WERI-Rb-1 (cell line): Measurements from ENCODE around the gene ZNF343.
"Not testable (repeated sequence)": the region's sequence is repeated elsewhere in the genome, so short reads cannot be mapped to it uniquely, and the experiment has no call there.

ENCODE experiments used
- DNase-seq: peaks from one replicate; pipeline ENCODE4 v3.0.0-alpha.2; 2020
- H3K27ac ChIP-seq: fragments of 250-450 bp; sonication (Bioruptor Pico); 2 replicates; pipeline ENCODE4 v1.5.1; 2020; ENCODE audit warnings: mild to moderate bottlenecking, moderate library complexity
- H3K27me3 ChIP-seq: fragments of 250-450 bp; sonication (Bioruptor Pico); 2 replicates; pipeline ENCODE4 v1.5.1; 2021; ENCODE audit warnings: mild to moderate bottlenecking, low read depth, moderate library complexity; ENCODE audit not compliant: insufficient read depth, severe bottlenecking
- H3K36me3 ChIP-seq: fragments of 250-450 bp; sonication (Bioruptor Pico); 2 replicates; pipeline ENCODE4 v1.5.1; 2020; ENCODE audit warnings: mild to moderate bottlenecking, moderate library complexity
- H3K4me3 ChIP-seq: 2 replicates; pipeline ENCODE4 v1.5.1; 2011; ENCODE audit warnings: low read depth, mild to moderate bottlenecking, control low read depth, low read length
- H3K9me3 ChIP-seq: fragments of 250-450 bp; sonication (Bioruptor Pico); 2 replicates; pipeline ENCODE4 v1.5.1; 2021; ENCODE audit warnings: mild to moderate bottlenecking, moderate library complexity; ENCODE audit not compliant: severe bottlenecking
- TF ChIP-seq, protein P1 (sequence below): IDR thresholded peaks from 2 replicates; pipeline ENCODE4 v1.5.1; 2011; ENCODE audit warnings: low read depth, mild to moderate bottlenecking, control low read depth, inconsistent platforms, low read length

The ZNF343 gene

DNA sequence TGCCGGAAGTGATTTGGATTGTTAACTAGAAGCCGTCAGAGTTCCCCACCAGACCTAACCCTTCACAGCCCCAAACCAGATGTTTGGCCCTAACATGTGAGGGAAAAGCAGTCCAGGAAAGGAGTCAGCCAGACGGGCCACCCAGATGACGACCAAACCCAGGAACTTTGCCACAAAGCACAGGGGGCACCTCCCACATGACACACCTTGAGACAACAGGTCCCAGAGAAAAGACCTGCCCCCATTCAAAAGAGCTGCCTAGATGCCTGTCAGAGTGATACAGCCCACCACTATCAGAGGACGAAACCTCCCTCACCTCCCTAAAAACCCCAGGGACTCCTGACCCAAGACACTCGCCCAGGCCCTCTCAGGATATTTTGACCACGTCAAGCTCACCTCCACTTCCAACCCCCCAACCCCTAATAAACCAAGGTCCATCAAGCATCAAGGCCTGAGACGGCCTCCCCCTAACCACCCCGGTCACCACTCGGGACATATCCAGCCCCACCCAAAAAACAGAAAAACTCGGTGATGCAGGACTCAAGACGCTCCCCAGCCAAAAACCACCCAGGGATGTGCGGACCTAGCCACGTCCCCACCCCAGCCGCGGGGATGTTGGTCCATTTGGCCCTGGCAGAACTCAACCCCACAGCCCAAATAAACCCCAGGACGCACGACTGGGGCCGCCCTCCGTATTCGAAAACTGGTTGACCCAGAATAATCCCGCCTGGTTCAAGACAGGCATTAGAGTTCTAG, 662 bp downstream of the ZNF343 start:
- Histone ChIP-seq H3K9me3 (no peaks in the 10 kb centered on the region), H3K27ac (peak overlapping the region; percentile 92), H3K36me3 (no peaks in the 10 kb centered on the region), H3K4me3 (peak overlapping the region; percentile 87), H3K27me3 (no peaks in the 10 kb centered on the region)
- TF ChIP-seq, protein P1, sequence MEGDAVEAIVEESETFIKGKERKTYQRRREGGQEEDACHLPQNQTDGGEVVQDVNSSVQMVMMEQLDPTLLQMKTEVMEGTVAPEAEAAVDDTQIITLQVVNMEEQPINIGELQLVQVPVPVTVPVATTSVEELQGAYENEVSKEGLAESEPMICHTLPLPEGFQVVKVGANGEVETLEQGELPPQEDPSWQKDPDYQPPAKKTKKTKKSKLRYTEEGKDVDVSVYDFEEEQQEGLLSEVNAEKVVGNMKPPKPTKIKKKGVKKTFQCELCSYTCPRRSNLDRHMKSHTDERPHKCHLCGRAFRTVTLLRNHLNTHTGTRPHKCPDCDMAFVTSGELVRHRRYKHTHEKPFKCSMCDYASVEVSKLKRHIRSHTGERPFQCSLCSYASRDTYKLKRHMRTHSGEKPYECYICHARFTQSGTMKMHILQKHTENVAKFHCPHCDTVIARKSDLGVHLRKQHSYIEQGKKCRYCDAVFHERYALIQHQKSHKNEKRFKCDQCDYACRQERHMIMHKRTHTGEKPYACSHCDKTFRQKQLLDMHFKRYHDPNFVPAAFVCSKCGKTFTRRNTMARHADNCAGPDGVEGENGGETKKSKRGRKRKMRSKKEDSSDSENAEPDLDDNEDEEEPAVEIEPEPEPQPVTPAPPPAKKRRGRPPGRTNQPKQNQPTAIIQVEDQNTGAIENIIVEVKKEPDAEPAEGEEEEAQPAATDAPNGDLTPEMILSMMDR: no peak
- DNase-seq: no peak

DNA sequence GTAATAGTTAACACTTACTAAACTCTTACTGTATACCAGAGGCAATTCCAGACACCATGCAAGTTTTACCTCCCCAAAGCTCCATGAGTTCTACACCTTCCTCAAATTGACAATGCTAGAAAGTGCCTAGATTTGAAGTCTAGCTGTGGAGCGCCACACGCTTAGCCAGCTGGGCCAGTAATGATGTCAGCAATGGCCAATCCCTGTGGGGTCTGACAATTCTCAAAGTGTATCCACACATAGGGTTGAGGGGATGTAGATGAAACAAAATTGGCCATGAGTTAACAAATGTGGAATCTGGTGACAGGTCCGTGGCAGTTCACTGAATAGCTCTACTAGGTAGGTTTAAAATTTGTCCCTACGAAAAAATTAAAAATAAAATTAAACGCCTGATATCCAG, 1.3 kb downstream of the ZNF343 start:
- no peaks in the 10 kb centered on the region for H3K36me3 ChIP-seq
- TF ChIP-seq, protein P1: no peak
- H3K27ac ChIP-seq: no peak overlapping the region
- no peaks in the 10 kb centered on the region for H3K27me3 ChIP-seq
- no peaks in the 10 kb centered on the region for H3K9me3 ChIP-seq
- no peak overlapping the region for H3K4me3 ChIP-seq
- no peak for DNase-seq

GRCh38 chr20:2506426-2506825, 2.3 kb downstream of the ZNF343 start:
- H3K27ac ChIP-seq, H3K9me3 ChIP-seq, H3K4me3 ChIP-seq, DNase-seq, H3K27me3 ChIP-seq, H3K36me3 ChIP-seq: not testable (repeated sequence)

DNA sequence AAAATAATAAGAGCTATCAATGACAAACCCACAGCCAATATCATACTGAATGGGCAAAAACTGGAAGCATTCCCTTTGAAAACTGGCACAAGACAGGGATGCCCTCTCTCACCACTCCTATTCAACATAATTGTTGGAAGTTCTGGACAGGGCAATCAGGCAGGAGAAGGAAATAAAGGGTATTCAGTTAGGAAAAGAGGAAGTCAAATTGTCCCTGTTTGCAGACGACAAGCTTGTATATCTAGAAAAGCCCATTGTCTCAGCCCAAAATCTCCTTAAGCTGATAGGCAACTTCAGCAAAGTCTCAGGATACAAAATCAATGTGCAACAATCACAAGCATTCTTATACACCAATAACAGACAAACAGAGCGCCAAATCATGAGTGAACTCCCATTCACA, 3.9 kb downstream of the ZNF343 start:
- not testable (repeated sequence) for DNase-seq, H3K27me3 ChIP-seq, H3K4me3 ChIP-seq, H3K36me3 ChIP-seq, H3K27ac ChIP-seq, H3K9me3 ChIP-seq

DNA sequence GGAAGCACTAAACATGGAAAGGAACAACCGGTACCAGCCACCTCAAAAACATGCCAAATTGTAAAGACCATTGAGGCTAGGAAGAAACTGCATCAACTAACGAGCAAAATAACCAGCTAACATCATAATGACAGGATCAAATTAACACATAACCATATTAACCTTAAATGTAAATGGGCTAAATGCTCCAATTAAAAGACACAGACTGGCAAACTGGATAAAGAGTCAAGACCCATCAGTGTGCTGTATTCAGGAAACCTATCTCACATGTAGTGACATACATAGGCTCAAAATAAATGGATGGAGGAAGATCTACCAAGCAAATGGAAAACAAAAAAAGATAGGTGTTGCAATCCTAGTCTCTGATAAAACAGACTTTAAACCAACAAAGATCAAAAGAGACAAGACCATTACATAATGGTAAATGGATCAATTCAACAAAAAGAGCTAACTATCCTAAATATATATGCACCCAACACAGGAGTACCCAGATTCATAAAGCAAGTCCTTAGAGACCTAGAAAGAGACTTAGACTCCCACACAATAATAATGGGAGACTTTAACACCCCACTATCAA, 5.8 kb downstream of the ZNF343 start:
- not testable (repeated sequence) for DNase-seq, H3K27me3 ChIP-seq, H3K9me3 ChIP-seq, H3K4me3 ChIP-seq, H3K27ac ChIP-seq
- H3K36me3 ChIP-seq: peaks cover 18% of the 10 kb centered on the region

DNA sequence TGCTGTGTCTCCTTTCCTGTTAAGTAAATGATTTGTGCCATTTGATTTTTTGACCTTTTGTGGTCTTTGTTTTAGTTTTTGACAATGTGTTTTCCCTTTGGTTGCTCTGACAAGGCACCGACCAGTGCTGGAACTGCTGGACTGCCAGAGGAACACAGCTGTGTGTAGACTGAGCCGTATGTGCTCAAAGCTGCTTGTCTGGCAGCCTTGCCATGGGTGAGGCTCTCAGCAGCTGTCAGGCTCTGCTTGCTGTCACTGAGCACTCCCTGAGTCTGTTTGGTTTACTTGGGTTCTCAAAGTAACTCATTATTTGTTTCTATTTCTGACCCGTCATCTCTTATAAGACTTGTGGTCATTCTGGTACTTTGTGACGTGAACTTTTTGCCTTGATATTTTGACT, 23.1 kb downstream of the ZNF343 start:
- Histone ChIP-seq H3K27ac (no peak overlapping the region), H3K9me3 (no peaks in the 10 kb centered on the region), H3K36me3 (peaks cover 34% of the 10 kb centered on the region), H3K4me3 (no peak overlapping the region), H3K27me3 (no peaks in the 10 kb centered on the region)
- no peak for DNase-seq
- TF ChIP-seq, protein P1: no peak

DNA sequence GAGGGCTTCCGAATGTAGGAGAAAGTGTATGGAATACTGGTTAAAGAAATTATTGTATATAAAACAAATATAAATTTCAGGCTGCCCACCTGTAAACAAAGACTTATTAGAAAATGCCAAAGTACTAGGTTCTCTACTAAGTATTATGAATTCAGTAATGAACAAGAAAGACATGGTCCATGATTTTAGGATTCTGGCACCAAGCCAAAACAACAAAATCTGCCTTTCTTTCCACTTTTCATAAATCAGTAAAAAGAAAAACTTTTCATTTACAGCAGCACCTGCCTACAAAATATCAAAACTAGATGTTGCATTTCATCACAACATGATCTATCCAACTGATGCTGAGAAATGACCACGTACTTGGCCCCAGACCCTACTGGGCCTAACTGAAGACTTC, 23.6 kb downstream of the ZNF343 start:
- Histone ChIP-seq H3K9me3 (no peaks in the 10 kb centered on the region), H3K36me3 (peaks cover 32% of the 10 kb centered on the region), H3K27ac (no peak overlapping the region), H3K4me3 (no peak overlapping the region), H3K27me3 (no peaks in the 10 kb centered on the region)
- TF ChIP-seq, protein P1: no peak
- no peak for DNase-seq
